H7 (cell line): ENCODE measurements around the gene PTMA. TPM values are rescaled to one million over a fixed set of nuclear protein-coding genes. Genes with fewer than 3 reads are reported as not detected.

ENCODE experiments used
- DNase-seq: peaks from one replicate; pipeline ENCODE4 v3.0.0; 2012
- H3K27me3 ChIP-seq: 2 replicates; pipeline ENCODE4 v1.6.0; 2011; ENCODE audit warnings: mild to moderate bottlenecking, low read length; ENCODE audit not compliant: control insufficient read depth, insufficient read depth
- H3K36me3 ChIP-seq: replicated peaks from 2 replicates; pipeline ENCODE4 v1.5.1; 2011; ENCODE audit warnings: low read length; ENCODE audit not compliant: control insufficient read depth, insufficient read depth
- H3K4me3 ChIP-seq: 2 replicates; pipeline ENCODE4 v1.5.1; 2011; ENCODE audit warnings: low read depth, mild to moderate bottlenecking, control low read depth, low read length, moderate library complexity; ENCODE audit not compliant: insufficient read depth
- total RNA-seq: library from RNA; depleted of rRNA; stranded (reverse); fragments of >200 nt; shearing (Covaris generic); gene quantifications from 2 replicates; pipeline ENCODE4 v1.2.3, GENCODE V29; 2014

The PTMA gene
- total RNA-seq, 1 experiment from 2014 or later: 2,153 TPM

DNA sequence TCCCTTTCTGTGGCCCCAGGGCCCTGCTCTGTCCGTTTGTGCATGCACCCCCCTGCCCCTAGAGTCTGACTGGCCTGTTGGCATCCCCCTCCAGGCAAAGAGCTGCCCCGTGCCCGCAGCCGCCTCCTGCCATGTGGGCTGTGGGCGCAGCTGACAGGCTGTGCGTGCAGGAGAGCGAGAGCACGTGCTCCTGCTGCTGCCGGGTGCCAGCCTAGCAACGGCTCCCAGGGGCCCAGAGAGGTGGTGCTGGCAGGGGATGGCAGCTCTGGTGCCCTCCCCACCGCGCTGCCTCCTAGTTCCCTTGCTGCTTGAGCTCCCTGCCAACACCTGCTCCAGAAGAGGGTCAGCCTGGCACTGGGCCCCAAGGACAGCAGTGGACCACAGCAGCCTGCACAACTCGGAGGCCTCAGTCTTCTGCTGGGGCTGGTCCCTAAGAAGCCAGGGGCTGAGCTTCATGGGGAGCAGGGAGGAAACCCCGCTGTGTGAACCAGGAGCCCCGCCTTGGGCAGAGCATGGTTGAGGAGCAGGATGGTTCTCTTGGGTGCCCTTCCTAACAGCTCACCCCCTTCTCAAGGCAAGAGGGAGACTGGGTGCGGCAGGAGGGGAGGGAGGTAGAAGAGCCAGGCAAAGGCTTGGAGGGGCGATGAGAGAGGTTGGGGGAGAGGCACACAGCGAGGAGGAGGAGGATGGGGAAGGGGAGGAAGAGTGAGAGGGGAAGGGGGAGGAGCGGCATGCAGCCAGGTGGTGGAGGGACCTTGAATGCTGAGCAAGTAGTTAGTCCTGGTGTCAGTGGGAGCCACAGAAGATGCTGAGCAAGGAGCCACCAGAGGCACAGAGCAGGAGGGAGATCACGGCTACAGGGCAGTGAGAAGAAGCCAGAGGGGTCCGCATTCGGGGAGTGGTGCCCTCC, 23.8 kb upstream of the PTMA start:
- no peak overlapping the region for H3K4me3 ChIP-seq
- no peaks in the 10 kb centered on the region for H3K27me3 ChIP-seq
- DNase-seq: peak; percentile 68
- no peaks in the 10 kb centered on the region for H3K36me3 ChIP-seq

DNA sequence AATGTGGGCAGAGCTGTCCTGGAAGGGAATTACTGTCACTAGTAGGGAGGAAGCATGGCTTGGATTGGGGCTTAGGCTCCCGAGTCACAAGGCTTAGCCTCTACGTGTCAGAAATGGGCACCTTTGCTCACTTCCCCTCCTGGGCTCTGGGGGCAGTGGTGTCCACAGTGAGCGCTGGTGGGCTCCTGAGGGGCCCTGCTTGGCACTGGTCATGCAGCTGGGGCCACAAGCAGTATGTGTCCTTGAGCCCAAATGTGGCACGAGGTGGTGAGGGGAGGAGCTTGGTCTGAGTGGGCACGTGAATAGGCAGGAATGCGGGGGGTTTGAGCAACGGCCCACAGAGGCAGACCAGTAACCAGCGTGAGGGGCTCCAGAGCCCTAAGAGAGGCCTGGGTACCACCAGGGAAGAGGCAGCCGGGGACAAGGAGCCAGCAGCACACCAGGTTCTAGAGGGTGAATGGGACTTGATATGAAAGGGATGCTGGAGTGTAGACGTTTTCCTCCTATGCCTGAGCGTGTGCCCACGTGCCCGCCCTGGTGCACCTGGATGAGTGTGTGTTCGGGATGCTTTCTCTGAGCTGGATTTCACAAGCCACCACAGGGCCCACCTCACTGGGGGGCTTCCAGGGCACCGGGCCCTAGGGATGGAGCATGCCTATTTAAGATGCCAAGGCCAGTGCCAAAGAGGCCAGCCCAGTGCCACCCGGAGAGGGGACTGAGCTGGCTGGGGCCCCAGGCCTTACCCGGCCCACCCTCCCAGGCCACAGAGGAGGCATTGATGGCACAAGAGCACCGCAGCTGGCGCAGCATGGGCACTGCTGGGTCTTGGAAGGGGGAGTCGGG, 22.8 kb upstream of the PTMA start:
- Histone ChIP-seq H3K4me3 (peak overlapping the region; percentile 10; the same call in 1 of the 2 replicates), H3K36me3 (no peaks in the 10 kb centered on the region), H3K27me3 (no peaks in the 10 kb centered on the region)
- peak; percentile 84 for DNase-seq

DNA sequence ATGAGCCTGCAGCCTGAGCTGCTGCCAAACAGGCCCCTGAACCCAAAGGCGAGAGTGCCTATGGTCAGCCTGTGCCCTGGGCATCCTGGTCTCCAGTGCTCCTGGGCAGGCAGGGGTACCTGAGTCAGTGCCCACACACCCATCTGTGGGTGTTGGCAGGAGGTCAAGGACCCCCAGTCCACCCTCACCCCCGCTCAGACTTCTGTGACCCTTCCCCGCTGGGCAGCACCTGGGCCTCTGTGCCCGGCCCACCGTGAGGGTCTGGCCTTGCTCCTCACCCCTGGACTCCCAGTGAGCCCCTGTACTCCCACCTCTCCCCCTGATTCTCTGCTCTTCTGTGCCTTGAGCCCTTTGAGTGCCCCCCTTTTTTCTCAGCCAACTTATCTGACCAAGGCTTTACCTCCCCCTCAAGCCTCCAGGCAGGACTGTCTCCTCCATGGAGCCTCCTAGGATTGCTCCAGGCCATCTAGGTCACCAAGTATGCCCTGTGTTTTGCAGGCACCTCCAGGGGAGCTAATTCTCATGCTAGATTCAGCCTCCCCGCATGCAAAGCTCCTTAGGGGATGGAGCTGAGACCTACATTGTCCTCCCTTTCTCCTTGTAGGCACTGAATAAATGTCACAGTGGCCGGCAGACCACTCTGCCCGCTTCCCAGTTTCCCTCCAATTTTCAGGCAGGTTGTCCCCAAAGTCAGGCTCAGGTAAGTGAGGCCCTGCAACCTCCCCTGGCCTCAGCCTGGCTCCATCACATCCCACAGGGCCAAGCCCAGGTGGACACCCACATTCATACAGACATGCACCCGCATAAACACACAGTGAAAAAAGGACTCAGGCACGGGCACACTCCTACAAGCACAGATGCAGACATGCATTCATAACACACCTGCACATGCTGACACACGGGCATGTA, 21.9 kb upstream of the PTMA start:
- H3K4me3 ChIP-seq: no peak overlapping the region

DNA sequence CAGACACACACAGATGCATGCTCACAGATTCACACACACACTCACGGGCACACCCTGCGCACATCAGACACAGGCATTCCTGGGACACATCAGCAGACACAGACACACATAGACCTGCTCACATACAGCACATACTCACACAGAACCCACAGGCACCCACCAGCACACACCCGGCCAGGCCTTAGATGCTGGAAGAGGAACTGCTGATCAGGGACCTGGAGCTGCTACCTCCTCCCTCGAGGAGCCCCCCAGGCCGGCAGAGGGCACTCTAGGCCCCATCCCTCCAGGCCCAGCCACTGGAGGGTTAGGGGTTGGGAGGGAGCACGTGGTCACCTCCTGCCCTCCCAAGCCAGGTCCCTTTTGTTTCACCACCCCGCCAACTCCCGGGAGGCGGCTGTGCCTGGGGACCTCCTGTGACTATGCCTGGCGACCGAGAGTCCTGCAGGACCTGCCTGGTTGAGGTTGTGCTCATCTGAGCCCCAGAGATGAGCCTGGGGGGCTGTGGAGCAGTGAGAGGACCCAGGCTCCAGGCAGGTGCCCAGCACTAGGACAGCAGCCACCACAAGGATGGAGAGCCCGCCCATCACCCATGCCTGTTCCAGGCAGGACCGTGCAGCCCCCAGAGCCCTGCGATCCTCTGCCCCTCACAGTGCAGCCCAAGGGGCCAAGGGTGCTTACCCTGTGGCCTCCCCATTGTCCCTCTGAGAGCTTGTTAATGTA, 21.0 kb upstream of the PTMA start:
- Histone ChIP-seq H3K27me3 (no peaks in the 10 kb centered on the region), H3K36me3 (no peaks in the 10 kb centered on the region), H3K4me3 (peak overlapping the region; percentile 40)
- DNase-seq: peak; percentile 97

More for the DNA sequence above, 21.9 kb upstream of the PTMA start:
- Histone ChIP-seq H3K27me3 (no peaks in the 10 kb centered on the region), H3K36me3 (no peaks in the 10 kb centered on the region)
- DNase-seq: no peak

DNA sequence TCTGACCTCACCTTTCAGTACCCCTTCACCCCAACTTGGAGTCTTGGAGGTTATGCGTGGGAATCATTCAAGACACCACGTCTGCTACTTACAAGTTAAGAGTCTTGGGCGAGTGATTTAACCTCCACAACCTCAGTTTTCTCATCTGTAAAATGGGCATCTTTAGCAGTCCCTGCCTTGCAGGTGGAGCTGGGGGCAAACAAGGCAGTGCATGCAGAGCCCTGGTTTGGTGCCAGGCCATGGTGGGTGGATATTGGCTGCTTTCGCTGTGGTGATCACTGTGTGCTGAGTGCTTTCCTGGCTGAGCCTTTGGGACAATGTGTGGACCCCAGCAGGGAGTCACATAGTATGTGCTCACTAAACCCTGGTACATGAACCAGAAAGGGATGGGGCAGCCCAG, 20.4 kb upstream of the PTMA start:
- H3K27me3 ChIP-seq: no peaks in the 10 kb centered on the region
- no peak for DNase-seq
- peak overlapping the region; percentile 40; the same call in 1 of the 2 replicates for H3K4me3 ChIP-seq
- no peaks in the 10 kb centered on the region for H3K36me3 ChIP-seq

DNA sequence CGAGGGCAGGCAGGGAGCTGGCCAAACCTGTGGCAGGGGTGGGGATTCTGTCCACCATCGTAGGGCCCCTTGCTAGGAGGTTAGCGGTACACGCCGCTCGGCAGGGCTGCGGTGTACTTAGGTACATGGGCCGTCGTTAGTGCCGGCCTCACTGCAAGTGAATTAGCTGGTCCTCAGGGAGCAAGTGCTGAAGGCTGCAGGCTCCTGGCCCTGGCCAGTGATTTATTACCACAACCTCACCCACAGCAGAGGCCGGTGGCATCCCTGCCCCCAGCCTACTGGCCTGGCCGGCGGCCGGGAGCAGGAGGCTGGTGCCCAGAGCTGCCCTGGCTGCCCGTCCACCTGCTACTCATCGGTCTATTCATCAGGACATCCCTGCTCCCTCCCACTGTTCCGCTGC, 19.6 kb upstream of the PTMA start:
- no peak overlapping the region for H3K4me3 ChIP-seq
- no peaks in the 10 kb centered on the region for H3K27me3 ChIP-seq
- H3K36me3 ChIP-seq: no peaks in the 10 kb centered on the region
- DNase-seq: no peak

DNA sequence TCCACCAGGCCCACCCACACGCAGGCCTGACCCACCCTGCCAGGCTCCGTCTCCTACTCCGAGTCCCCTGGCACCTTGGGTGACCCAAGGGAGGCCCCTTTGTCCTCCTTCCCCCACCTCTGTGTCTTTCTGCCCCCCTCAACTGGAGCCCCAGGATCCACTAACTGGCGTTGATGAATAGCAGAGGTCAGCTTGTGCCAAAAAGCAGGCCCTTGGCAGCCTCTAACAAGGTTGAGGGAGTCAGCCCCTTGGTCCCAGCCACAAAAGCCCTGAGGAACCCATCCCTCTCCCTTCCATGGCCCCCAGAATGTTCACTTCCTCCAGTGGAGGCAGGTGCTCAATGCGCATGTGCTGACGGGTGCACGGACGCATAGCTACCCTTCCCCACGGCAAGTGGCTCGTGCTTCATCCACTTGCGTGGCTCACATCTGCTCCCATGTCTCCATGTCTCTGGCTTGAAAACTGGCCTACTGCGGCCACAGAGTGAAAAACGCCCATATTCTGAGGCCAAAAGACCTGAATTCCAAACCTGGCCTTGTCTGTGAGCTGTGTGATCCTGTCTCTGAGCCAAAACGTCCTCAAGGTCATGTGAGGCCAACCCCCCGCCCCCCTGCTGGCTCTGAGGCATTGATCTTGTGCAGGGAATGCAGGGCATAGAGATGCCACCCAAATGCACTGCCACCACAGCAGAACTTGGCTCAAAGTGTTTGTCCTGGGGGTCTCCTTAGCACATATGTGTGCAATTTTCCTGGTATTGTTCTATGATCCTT, 19.0 kb upstream of the PTMA start:
- no peak for DNase-seq
- Histone ChIP-seq H3K27me3 (no peaks in the 10 kb centered on the region), H3K4me3 (no peak overlapping the region), H3K36me3 (no peaks in the 10 kb centered on the region)

DNA sequence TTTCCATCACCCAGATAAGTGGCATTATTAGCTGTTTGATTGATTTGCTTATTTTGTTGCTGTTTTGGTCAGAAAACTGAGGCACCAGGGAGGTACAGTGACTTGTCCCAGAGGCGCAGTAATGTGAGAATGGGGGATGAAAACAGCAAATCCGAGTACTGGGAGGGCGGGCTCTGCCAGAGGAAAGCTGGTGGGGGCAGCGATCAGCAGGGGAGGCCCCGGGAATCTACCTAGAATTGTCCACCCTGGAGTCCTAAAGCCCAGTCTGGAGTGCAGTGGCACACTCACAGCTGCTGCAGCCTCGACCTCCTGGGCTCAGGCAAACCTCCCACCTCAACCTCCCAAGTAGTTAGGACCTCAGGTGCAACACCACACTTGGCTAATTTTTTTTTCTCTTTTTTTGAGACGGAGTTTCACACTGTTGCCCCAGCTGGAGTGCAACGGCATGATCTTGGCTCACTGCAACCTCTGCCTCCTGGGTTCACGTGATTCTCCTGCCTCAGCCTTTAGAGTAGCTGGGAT, 17.0 kb upstream of the PTMA start:
- DNase-seq: peak; percentile 68
- no peaks in the 10 kb centered on the region for H3K36me3 ChIP-seq
- H3K4me3 ChIP-seq: no peak overlapping the region
- H3K27me3 ChIP-seq: no peaks in the 10 kb centered on the region

DNA sequence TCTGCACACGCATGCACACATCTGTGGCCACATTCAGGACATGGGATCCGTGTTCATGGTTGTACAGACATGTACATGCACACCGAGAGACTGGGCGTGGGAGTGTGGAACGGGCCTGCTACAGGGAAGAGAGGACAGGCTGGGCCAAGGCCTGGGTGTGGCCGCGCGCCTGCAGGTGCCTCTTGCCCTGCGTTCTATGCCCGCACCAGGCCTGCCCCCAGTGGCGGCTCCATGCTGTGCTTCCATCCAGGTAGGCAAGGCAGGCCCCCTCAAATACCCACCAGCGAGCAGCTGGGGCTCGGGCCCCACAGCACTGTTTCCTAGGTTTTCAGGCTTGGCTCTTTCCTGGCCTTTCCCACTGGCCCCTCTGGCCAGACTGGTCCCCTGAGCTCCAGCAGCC, 15.5 kb upstream of the PTMA start:
- Histone ChIP-seq H3K27me3 (no peaks in the 10 kb centered on the region), H3K4me3 (no peak overlapping the region)
- peak; percentile 62 for DNase-seq

DNA sequence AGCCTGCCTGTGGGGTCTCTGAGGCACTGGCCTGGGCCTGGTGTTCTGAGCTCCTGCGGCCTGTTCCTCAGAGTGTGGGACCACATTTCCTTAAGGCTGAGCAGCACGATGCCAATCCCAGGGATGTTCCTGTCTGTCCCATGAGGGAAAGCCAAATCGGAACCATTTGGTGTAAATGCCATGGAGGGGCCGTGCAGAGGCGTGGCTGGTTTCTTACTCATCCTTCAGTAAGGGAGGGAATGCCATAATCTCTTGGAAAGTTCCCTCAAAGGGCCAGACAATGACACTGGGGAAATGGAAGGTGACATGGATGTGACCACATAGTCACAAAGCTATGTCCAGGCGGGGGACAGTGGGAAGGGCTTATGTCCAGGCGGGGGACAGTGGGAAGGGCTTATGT, 14.4 kb upstream of the PTMA start:
- H3K36me3 ChIP-seq: no peaks in the 10 kb centered on the region; the same call in 1 of the 2 replicates
- DNase-seq: no peak
- H3K27me3 ChIP-seq: no peaks in the 10 kb centered on the region
- no peak overlapping the region for H3K4me3 ChIP-seq

More for the DNA sequence above, 15.5 kb upstream of the PTMA start:
- H3K36me3 ChIP-seq: no peaks in the 10 kb centered on the region; the same call in 1 of the 2 replicates

DNA sequence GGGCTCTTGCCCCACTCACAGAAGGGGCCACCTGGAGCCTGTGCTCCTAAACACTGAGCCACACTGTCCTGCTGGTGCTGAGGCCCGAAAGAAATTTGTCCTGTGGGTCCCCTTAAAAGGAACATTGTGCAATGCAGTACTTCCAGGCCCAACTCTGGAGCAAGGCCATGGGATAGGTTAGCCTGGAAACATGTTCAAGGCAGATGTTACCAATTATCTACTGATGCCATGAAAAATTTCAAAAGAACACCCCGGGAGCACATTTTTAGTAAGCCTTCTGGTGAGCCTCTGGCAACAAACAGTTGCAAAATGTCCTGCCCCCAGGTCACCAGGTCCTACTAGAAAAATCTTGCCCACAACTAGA, 12.3 kb upstream of the PTMA start:
- H3K4me3 ChIP-seq: no peak overlapping the region
- no peaks in the 10 kb centered on the region for H3K27me3 ChIP-seq
- DNase-seq: peak; percentile 9
- no peaks in the 10 kb centered on the region; the same call in none of the 2 replicates for H3K36me3 ChIP-seq

DNA sequence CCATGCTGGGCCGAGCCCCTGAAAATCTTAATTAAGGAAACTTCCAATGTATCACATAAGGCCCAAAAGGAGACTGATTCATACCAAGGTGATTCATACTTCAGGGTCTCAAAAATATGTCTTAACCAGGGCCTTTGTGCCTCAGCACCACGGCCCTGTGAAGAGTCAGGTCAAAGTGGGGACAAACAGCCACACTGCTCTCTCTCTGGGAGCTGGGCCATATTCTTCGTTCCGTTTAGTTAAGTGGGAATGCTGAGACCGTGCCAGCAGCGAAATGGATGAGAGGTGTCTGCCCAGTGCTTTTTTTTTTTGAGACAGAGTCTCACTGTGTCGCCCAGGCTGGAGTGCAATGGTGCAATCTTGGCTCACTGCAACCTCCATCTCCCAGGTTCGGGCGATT, 9.3 kb upstream of the PTMA start:
- Histone ChIP-seq H3K27me3 (no peaks in the 10 kb centered on the region), H3K36me3 (no peaks in the 10 kb centered on the region; the same call in none of the 2 replicates), H3K4me3 (no peak overlapping the region)
- DNase-seq: no peak
